Upper lobe of right lung (tissue), 1 donor: Measurements from ENCODE around the gene NEAT1. TPM values are rescaled to one million over a fixed set of nuclear protein-coding genes. Genes with fewer than 3 reads are reported as not detected.

Source experiments
- ATAC-seq: fragments of 200-7000 bp; cut with Tn5 transposase; one replicate; pipeline ENCODE4 v1.9.1; 2020; ENCODE audit warnings: mild to moderate bottlenecking, moderate library complexity
- DNase-seq: peaks from one replicate; pipeline ENCODE4 v3.0.0-alpha.2; 2020
- H3K27ac ChIP-seq: fragments of 200-600 bp; one replicate; pipeline ENCODE4 v1.8.0; 2022
- H3K27me3 ChIP-seq: fragments of 200-600 bp; one replicate; pipeline ENCODE4 v1.8.0; 2022; ENCODE audit warnings: mild to moderate bottlenecking
- H3K36me3 ChIP-seq: fragments of 200-600 bp; one replicate; pipeline ENCODE4 v1.8.0; 2022
- H3K4me1 ChIP-seq: fragments of 200-600 bp; one replicate; pipeline ENCODE4 v1.8.0; 2022
- H3K4me3 ChIP-seq: fragments of 200-600 bp; one replicate; pipeline ENCODE4 v1.8.0; 2022; ENCODE audit warnings: mild to moderate bottlenecking
- H3K9me3 ChIP-seq: fragments of 200-600 bp; one replicate; pipeline ENCODE4 v1.8.0; 2022
- intact Hi-C: fragments of 100-400 bp; cut with DNase I; formaldehyde crosslinking; loops from one replicate; pipeline ENCODE4 v1.11.0; 2022
- total RNA-seq: library from RNA; stranded (reverse); fragmentation: NEBNext Ultra II Directional; extraction: Animal tissue kit (Norgen Biotek cat#: 25700); gene quantifications from one replicate; pipeline ENCODE4 v1.2.1, GENCODE V29; 2021
- TF ChIP-seq, protein P1 (sequence below): fragments of 200-600 bp; IDR thresholded peaks from one replicate; pipeline ENCODE4 v1.8.0; 2022; ENCODE audit warnings: antibody characterized with exemption
- donor health status: DM: no; HTN: yes; CAD: no; lungs with severe emphysema.

NEAT1 gene
- total RNA-seq, 1 donor from 2014 or later = 1,120 TPM

DNA sequence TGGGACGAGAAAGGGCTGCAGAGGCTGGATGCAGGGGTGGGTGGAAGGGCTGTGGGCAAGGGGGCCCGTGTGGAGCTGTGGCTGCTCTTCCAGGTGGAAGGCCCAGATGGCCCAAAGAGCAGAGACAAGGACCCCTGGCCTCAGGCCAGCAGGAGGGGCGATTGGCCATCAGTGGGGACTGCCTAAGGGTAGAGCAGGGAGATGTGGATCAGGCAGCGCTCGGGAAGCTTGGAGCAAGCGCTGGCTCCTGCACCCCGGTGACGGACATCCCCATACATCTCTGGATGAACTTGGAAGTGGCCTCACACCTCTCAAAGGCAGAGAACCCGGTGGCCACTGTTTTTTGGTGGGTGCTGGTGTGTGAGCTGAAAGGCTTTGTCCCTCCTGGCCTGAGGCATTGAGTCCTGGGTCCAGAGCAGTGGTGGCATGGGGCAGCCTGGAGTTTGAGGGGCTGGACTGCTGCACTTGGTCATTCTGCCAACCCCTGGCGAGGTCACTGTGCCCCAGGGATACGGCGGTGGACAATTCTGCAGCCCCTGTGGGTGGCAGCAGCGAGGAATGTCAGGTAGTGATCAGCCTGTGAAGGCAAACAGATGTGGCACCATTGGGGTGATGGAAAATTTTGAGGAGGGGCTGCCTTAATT, 30.3 kb upstream of the NEAT1 start:
- Histone ChIP-seq H3K4me3 (no peak overlapping the region), H3K27ac (no peak overlapping the region), H3K27me3 (no peaks in the 10 kb centered on the region), H3K4me1 (peaks cover 44% of the 10 kb centered on the region), H3K9me3 (no peaks in the 10 kb centered on the region), H3K36me3 (peaks cover 44% of the 10 kb centered on the region)
- DNase-seq (no peak), ATAC-seq (no peak)
- TF ChIP-seq, protein P1, sequence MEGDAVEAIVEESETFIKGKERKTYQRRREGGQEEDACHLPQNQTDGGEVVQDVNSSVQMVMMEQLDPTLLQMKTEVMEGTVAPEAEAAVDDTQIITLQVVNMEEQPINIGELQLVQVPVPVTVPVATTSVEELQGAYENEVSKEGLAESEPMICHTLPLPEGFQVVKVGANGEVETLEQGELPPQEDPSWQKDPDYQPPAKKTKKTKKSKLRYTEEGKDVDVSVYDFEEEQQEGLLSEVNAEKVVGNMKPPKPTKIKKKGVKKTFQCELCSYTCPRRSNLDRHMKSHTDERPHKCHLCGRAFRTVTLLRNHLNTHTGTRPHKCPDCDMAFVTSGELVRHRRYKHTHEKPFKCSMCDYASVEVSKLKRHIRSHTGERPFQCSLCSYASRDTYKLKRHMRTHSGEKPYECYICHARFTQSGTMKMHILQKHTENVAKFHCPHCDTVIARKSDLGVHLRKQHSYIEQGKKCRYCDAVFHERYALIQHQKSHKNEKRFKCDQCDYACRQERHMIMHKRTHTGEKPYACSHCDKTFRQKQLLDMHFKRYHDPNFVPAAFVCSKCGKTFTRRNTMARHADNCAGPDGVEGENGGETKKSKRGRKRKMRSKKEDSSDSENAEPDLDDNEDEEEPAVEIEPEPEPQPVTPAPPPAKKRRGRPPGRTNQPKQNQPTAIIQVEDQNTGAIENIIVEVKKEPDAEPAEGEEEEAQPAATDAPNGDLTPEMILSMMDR = no peak
- intact Hi-C loops = no loop called here

DNA sequence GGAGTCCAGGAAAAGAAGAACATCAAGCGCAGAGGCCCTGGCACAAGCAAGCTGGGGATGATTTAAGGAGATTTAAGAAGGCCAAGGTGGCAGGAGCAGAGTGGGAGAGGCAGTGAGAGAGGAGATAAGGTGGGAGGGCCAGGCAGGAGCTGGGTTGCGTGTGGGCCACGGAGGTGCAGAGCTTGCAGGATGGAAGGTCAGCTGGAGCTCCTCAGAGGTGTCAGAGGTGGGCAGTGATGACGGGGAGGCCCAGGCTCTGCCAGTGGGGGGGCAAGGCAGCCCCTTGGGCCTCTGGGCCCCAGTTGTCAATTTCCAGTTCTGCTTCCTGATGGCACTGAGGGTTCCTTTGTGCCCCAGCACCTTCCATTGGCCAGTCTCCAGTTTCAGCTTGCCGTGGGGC, 29.7 kb upstream of the NEAT1 start:
- Histone ChIP-seq H3K4me1 (peaks cover 38% of the 10 kb centered on the region), H3K27ac (no peak overlapping the region)

DNA sequence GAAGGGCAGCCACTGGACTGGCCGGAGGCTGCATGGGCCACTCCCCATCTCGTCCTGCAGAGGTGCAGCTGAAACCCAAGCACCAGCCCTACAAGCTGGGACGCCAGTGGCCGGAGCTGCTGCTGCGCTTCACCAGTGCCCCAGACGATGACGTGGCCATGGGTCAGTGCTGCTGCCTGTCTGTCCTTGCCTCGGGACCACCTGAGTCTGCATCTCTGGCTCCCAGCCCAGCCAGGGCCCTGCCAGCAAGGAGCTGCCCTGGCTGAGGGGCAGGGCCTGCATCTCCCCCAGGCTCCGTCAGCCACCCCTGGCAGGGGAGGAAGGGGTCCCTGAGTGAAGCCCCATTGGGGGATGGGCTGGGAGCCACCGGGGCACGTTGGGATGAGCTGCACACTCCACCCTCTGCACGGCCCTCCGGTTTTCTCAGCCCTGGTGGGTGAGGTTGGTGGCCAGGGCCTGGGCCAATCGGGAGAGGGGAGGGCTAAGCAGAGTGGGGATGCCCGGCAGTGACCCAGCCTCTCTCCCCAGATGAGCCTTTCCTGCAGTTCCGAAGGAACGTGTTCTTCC, 29.0 kb upstream of the NEAT1 start:
- H3K36me3 ChIP-seq = peaks cover 57% of the 10 kb centered on the region
- no peaks in the 10 kb centered on the region for H3K27me3 ChIP-seq
- peaks cover 32% of the 10 kb centered on the region for H3K4me1 ChIP-seq
- TF ChIP-seq, protein P1 = no peak
- DNase-seq (no peak), ATAC-seq (no peak)
- H3K4me3 ChIP-seq = no peak overlapping the region
- H3K27ac ChIP-seq = no peak overlapping the region
- intact Hi-C loops = no loop called here
- no peaks in the 10 kb centered on the region for H3K9me3 ChIP-seq

More for the DNA sequence above, 29.7 kb upstream of the NEAT1 start:
- Histone ChIP-seq H3K4me3 (no peak overlapping the region), H3K27me3 (no peaks in the 10 kb centered on the region), H3K9me3 (no peaks in the 10 kb centered on the region), H3K36me3 (peaks cover 50% of the 10 kb centered on the region)
- DNase-seq (no peak), ATAC-seq (no peak)
- TF ChIP-seq, protein P1 = no peak
- intact Hi-C loops = no loop called here

DNA sequence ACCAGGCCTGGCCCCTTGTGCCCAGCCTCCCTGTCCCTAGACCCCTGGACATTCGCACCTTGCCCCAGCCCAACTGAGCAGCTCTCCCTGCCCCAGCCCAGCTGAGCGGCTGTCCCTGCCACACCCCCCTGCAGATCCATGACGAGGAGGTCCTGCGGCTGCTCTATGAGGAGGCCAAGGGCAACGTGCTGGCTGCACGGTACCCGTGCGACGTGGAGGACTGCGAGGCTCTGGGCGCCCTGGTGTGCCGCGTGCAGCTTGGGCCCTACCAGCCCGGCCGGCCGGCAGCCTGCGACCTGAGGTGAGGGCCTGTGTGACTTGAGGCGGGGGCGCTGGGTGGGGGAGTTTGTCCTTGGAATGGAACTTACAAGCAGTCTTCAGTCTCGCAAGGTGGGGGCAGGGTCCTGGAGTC, 28.5 kb upstream of the NEAT1 start:
- Histone ChIP-seq H3K27me3 (no peaks in the 10 kb centered on the region), H3K4me1 (peaks cover 26% of the 10 kb centered on the region), H3K36me3 (peaks cover 61% of the 10 kb centered on the region), H3K27ac (no peak overlapping the region), H3K4me3 (no peak overlapping the region), H3K9me3 (no peaks in the 10 kb centered on the region)
- intact Hi-C loops = no loop called here
- DNase-seq (peak; percentile 48), ATAC-seq (no peak)
- TF ChIP-seq, protein P1 = no peak

DNA sequence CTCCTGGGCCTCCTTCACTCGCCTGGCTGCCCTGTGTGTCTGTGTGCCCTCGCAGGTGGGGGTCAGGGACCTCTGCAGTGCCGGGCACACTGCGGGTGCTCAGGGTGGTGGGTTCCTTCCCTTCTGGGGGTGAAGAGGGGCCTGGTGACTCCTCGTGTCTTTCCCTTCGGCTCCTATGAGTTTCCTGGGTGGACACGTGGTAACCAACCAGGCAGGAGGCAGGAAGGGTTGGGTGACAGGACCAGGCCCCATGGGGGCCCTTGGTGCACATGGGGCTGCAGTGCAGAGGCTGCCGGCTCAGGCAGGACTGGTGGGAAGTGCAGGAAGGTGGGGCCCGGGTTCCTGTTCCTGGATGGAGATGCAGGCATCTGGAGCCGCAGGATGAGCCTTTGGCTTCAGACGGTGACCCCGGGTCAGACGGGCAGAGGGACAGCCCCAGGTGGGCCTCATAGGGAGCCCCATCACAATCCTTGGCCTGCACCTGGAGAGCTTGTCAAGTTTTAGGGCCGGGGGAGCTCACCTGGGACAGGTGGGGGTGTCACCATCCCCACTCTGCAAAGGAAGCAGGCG, 26.6 kb upstream of the NEAT1 start:
- Histone ChIP-seq H3K4me3 (no peak overlapping the region), H3K4me1 (peaks cover 7% of the 10 kb centered on the region), H3K9me3 (no peaks in the 10 kb centered on the region), H3K36me3 (peaks cover 80% of the 10 kb centered on the region), H3K27me3 (no peaks in the 10 kb centered on the region), H3K27ac (no peak overlapping the region)
- intact Hi-C loops = no loop called here
- peak; percentile 50 for DNase-seq
- ATAC-seq = no peak
- TF ChIP-seq, protein P1 = no peak
